ENCODE results near the gene CHRM2. TPM values are rescaled to one million over a fixed set of nuclear protein-coding genes. Genes with fewer than 3 reads are reported as not detected.

Gene CHRM2
- polyA plus RNA-seq, 1 donor (not counting 4 experiments of a cell fraction or from before 2014, with no cell fraction given): not detected

- Histone ChIP-seq H3K4me2 (ENCODE audit: control insufficient read depth, extremely low read depth, insufficient read depth, low read depth, low read length) (no peak overlapping the region), H3K9me1 (ENCODE audit: control insufficient read depth, extremely low read depth, insufficient read depth, low read length) (no peaks in the 10 kb centered on the region), H3K9ac (ENCODE audit: control insufficient read depth, extremely low read depth, insufficient read depth, low read length) (no peak overlapping the region), H3K79me2 (ENCODE audit: control insufficient read depth, insufficient read depth, low read length) (no peaks in the 10 kb centered on the region), H3K27ac (ENCODE audit: control insufficient read depth, insufficient read depth, low read length) (no peak overlapping the region), H3K9me3 (ENCODE audit: control insufficient read depth, low read depth, low read length) (peaks cover 1% of the 10 kb centered on the region), H2AFZ (ENCODE audit: control insufficient read depth, low read length) (no peak overlapping the region), H4K20me1 (ENCODE audit: control insufficient read depth, extremely low read depth, insufficient read depth, low read length) (no peaks in the 10 kb centered on the region), H3K27me3 (ENCODE audit: control insufficient read depth, extremely low read depth, insufficient read depth, low read length) (no peaks in the 10 kb centered on the region), H3K36me3 (ENCODE audit: control insufficient read depth in 2 of 2, extremely low read depth in 1 of 2, insufficient read depth in 2 of 2, low read length in 2 of 2) (no peaks in the 10 kb centered on the region), H3K4me3 (ENCODE audit: control insufficient read depth in 2 of 3, extremely low read depth in 1 of 3, insufficient read depth in 2 of 3, low read depth in 1 of 3, low read length in 3 of 3) (no peak overlapping the region), H3K4me1 (ENCODE audit: control insufficient read depth, extremely low read depth, insufficient read depth, low read length) (no peaks in the 10 kb centered on the region)
- dilution Hi-C loops (cut with MboI; ENCODE audit: extremely low pct_ligation_motif_present, low sequenced_read_pairs): no loop called here
- DNase-seq (ENCODE audit: low read depth, low spot score): no peak
- TF ChIP-seq, protein P1, sequence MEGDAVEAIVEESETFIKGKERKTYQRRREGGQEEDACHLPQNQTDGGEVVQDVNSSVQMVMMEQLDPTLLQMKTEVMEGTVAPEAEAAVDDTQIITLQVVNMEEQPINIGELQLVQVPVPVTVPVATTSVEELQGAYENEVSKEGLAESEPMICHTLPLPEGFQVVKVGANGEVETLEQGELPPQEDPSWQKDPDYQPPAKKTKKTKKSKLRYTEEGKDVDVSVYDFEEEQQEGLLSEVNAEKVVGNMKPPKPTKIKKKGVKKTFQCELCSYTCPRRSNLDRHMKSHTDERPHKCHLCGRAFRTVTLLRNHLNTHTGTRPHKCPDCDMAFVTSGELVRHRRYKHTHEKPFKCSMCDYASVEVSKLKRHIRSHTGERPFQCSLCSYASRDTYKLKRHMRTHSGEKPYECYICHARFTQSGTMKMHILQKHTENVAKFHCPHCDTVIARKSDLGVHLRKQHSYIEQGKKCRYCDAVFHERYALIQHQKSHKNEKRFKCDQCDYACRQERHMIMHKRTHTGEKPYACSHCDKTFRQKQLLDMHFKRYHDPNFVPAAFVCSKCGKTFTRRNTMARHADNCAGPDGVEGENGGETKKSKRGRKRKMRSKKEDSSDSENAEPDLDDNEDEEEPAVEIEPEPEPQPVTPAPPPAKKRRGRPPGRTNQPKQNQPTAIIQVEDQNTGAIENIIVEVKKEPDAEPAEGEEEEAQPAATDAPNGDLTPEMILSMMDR (optimal IDR thresholded peaks at IDR 0.05 in 1 of 3, IDR thresholded peaks at IDR 0.05 in 1 of 3, conservative IDR thresholded peaks at IDR 0.05 in 1 of 3; ENCODE audit: extremely low read depth in 1 of 3, insufficient read depth in 2 of 3, low read length in 3 of 3): no peak
- TF ChIP-seq EZH2 (IDR thresholded peaks at IDR 0.05; ENCODE audit: low read length): no peak
- FAIRE-seq: no peak
Observed at GRCh38 chr7:136956671-136957070, 88.2 kb downstream of the CHRM2 start.

GRCh38 chr7:136957391-136957790 is 88.9 kb downstream of the CHRM2 start:
- H3K4me1 ChIP-seq (ENCODE audit: control insufficient read depth, extremely low read depth, insufficient read depth, low read length): no peaks in the 10 kb centered on the region
- H4K20me1 ChIP-seq (ENCODE audit: control insufficient read depth, extremely low read depth, insufficient read depth, low read length): no peaks in the 10 kb centered on the region
- H3K9me3 ChIP-seq (ENCODE audit: control insufficient read depth, low read depth, low read length): peaks cover 1% of the 10 kb centered on the region
- H3K36me3 ChIP-seq (ENCODE audit: control insufficient read depth in 2 of 2, extremely low read depth in 1 of 2, insufficient read depth in 2 of 2, low read length in 2 of 2): no peaks in the 10 kb centered on the region
- H3K79me2 ChIP-seq (ENCODE audit: control insufficient read depth, insufficient read depth, low read length): no peaks in the 10 kb centered on the region
- TF ChIP-seq EZH2 (IDR thresholded peaks at IDR 0.05; ENCODE audit: low read length): no peak
- TF ChIP-seq, protein P1 (optimal IDR thresholded peaks at IDR 0.05 in 1 of 3, IDR thresholded peaks at IDR 0.05 in 1 of 3, conservative IDR thresholded peaks at IDR 0.05 in 1 of 3; ENCODE audit: extremely low read depth in 1 of 3, insufficient read depth in 2 of 3, low read length in 3 of 3): no peak
- no peak overlapping the region for H3K4me3 ChIP-seq (ENCODE audit: control insufficient read depth in 2 of 3, extremely low read depth in 1 of 3, insufficient read depth in 2 of 3, low read depth in 1 of 3, low read length in 3 of 3)
- dilution Hi-C loops (cut with MboI; ENCODE audit: extremely low pct_ligation_motif_present, low sequenced_read_pairs): no loop called here
- no peak overlapping the region for H3K27ac ChIP-seq (ENCODE audit: control insufficient read depth, insufficient read depth, low read length)
- FAIRE-seq (no peak), DNase-seq (ENCODE audit: low read depth, low spot score) (no peak)
- H3K27me3 ChIP-seq (ENCODE audit: control insufficient read depth, extremely low read depth, insufficient read depth, low read length): no peaks in the 10 kb centered on the region
- H3K4me2 ChIP-seq (ENCODE audit: control insufficient read depth, extremely low read depth, insufficient read depth, low read depth, low read length): no peak overlapping the region
- no peaks in the 10 kb centered on the region for H3K9me1 ChIP-seq (ENCODE audit: control insufficient read depth, extremely low read depth, insufficient read depth, low read length)
- H2AFZ ChIP-seq (ENCODE audit: control insufficient read depth, low read length): no peak overlapping the region
- H3K9ac ChIP-seq (ENCODE audit: control insufficient read depth, extremely low read depth, insufficient read depth, low read length): no peak overlapping the region
